Measurements from ENCODE around the gene COX6A1.

DNA sequence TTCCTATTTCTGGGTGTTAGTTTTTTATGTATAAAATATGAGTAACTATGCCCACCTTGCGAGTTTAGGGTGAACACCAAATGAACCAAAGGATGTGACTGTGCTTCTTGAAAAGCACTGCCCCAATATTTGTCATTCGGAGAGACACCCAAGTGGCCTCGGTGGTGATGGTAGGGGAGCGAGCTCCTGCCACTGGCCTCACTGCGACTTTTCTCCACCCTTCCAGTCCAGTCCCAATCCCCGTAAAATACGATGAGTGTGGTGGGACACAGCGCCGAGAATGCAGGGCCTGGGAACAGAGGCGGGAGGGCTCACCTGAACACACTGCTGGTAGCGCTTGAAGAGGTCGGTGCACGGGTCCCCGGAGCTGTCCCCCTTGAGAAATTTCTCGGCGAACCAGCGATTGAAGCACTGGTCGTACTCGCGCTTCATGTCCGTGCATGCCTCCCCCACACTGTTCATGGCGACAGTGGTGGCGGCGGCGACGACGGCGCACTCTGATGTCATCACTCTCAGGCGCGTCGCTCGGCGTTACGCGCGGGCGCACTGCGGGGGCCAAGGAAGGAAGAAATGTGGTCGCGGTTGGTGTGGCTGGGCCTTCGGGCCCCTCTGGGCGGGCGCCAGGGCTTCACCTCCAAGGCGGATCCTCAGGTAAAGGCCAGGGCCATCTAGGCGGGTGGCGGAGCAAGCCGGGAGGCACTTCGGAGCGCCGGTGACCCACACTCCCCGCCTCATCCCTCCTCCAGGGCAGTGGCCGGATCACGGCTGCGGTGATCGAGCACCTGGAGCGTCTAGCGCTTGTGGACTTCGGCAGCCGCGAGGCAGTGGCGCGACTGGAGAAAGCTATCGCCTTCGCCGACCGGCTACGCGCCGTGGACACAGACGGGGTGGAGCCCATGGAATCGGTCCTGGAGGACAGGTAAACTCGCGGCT is 8.3 kb downstream of the COX6A1 start, which contains the start of the genes GATC and TRIAP1:
- TF ChIP-seq POLR2A (IDR thresholded peaks at IDR 0.05) = peak; percentile 52
- TF ChIP-seq, protein P1, sequence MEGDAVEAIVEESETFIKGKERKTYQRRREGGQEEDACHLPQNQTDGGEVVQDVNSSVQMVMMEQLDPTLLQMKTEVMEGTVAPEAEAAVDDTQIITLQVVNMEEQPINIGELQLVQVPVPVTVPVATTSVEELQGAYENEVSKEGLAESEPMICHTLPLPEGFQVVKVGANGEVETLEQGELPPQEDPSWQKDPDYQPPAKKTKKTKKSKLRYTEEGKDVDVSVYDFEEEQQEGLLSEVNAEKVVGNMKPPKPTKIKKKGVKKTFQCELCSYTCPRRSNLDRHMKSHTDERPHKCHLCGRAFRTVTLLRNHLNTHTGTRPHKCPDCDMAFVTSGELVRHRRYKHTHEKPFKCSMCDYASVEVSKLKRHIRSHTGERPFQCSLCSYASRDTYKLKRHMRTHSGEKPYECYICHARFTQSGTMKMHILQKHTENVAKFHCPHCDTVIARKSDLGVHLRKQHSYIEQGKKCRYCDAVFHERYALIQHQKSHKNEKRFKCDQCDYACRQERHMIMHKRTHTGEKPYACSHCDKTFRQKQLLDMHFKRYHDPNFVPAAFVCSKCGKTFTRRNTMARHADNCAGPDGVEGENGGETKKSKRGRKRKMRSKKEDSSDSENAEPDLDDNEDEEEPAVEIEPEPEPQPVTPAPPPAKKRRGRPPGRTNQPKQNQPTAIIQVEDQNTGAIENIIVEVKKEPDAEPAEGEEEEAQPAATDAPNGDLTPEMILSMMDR (IDR thresholded peaks at IDR 0.05) = no peak
